ENCODE data around the gene EVC2.

EVC2 gene

GRCh38 chr4:5629542-5629941, 78.8 kb downstream of the EVC2 start:
- TF ChIP-seq CTCF (IDR thresholded peaks at IDR 0.05; ENCODE audit: low read length, missing control alignments), result no peak
- DNase-seq (ENCODE audit: low read depth), result no peak
- no peak overlapping the region for H3K4me3 ChIP-seq (replicated peaks; ENCODE audit: low read depth, low read length)

GRCh38 chr4:5626913-5627312, 81.4 kb downstream of the EVC2 start:
- H3K4me3 ChIP-seq (replicated peaks; ENCODE audit: low read depth, low read length), result no peak overlapping the region
- DNase-seq (ENCODE audit: low read depth), result no peak
- no peak for TF ChIP-seq CTCF (IDR thresholded peaks at IDR 0.05; ENCODE audit: low read length, missing control alignments)

DNA sequence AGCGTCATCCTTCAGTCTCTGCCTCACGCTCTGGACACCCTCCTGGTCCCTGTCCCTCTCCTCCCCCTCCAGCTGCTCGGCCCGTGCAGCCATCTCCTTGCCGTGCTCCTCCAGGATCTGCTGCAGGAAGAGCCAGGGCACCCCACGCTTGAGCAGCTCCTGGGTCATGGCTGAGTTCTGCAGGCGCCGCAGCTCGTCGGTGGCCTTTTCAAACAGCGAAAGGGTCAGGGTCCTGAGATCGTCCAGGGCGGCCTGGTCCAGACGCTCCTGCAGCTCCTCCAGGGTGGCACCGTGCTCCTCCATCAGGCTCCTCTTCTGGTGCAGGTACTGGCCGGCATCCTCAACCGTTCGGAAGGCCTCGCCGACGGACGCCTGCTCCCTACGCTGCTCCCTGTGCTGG, 85.8 kb downstream of the EVC2 start:
- TF ChIP-seq CTCF (IDR thresholded peaks at IDR 0.05; ENCODE audit: low read length, missing control alignments), result no peak
- DNase-seq (ENCODE audit: low read depth), result no peak
- no peak overlapping the region for H3K4me3 ChIP-seq (replicated peaks; ENCODE audit: low read depth, low read length)

GRCh38 chr4:5619913-5620625, 88.3 kb downstream of the EVC2 start:
- no peak for TF ChIP-seq CTCF (IDR thresholded peaks at IDR 0.05; ENCODE audit: low read length, missing control alignments)
- H3K4me3 ChIP-seq (replicated peaks; ENCODE audit: low read depth, low read length), result no peak overlapping the region
- no peak for DNase-seq (ENCODE audit: low read depth)

DNA sequence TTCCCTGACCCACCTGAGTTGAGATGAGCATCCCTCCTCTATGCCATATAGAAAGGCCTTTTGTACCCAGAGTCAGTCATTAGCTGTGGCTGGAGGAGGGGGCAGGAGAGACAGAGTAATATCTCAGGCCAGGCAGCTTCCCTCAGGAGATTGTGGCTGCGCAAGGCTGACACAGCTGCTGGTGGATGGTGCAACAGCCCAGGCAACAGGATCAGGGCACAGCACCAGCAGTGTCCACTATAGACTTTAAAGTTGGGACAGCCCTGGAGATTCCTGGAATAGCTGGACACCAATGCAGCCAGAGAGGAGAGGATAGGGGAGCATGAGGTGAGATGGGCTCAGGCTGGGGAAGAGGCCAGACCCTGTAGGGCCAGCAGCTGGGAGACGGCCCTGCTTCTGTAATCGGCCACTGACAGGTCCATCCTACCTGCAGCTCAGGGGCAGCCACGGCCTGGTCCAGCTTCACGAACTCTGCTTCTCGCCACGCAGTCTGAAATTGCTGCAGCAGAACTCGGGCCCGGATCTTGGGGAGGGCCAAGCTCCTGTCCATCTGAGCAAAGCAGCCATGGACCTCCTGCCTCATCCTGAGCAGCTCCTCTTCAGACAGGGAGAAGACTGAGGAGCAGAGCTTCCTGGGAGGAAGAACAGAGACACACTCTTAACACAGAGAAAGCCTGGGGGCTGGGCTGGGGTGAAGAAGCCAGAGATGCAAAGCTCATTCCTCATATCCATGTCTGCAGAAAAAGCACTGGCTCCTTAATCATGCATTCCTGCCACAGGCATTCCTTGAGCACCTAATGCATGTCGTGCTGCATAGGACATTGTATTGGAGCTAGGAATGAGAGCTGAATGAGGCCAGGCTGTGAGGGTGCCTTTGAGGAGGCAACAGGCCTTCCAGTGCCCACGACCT, 90.1 kb downstream of the EVC2 start:
- no peak overlapping the region for H3K4me3 ChIP-seq (replicated peaks; ENCODE audit: low read depth, low read length)
- DNase-seq (ENCODE audit: low read depth), result no peak
- TF ChIP-seq CTCF (IDR thresholded peaks at IDR 0.05; ENCODE audit: low read length, missing control alignments), result no peak

GRCh38 chr4:5616331-5616950, 91.9 kb downstream of the EVC2 start:
- H3K4me3 ChIP-seq (replicated peaks; ENCODE audit: low read depth, low read length), result no peak overlapping the region
- no peak for DNase-seq (ENCODE audit: low read depth)
- no peak for TF ChIP-seq CTCF (IDR thresholded peaks at IDR 0.05; ENCODE audit: low read length, missing control alignments)

Data from fibroblast of pulmonary artery (primary cell).